Neuronal stem cell (in vitro differentiated cells): ENCODE data around the gene ACSS3.
A peak's percentile ranks its signal among the peaks of the same experiment; 100 is the strongest.
"Not testable (repeated sequence)": the region's sequence is repeated elsewhere in the genome, so short reads cannot be mapped to it uniquely, and the experiment has no call there.

Source experiments
- DNase-seq: peaks from one replicate; pipeline ENCODE4 v3.0.0-alpha.2; 2013; ENCODE audit warnings: low spot score
- H2AFZ ChIP-seq: one replicate; pipeline ENCODE4 v1.6.1; 2013; ENCODE audit warnings: mild to moderate bottlenecking, low read length, inconsistent platforms
- H2AK5ac ChIP-seq: 2 replicates; pipeline ENCODE4 v1.6.1; 2013; ENCODE audit warnings: low read depth, mild to moderate bottlenecking, inconsistent platforms, low read length, moderate library complexity, mixed read lengths
- H2BK120ac ChIP-seq: 2 replicates; pipeline ENCODE4 v1.6.1; 2013; ENCODE audit warnings: low read depth, mild to moderate bottlenecking, inconsistent platforms, low read length, moderate library complexity, mixed read lengths
- H2BK12ac ChIP-seq: one replicate; pipeline ENCODE4 v1.6.1; 2013; ENCODE audit warnings: low read length, inconsistent platforms
- H2BK15ac ChIP-seq: 2 replicates; pipeline ENCODE4 v1.6.1; 2013; ENCODE audit warnings: mild to moderate bottlenecking, low read length, inconsistent platforms, mixed read lengths
- H2BK5ac ChIP-seq: one replicate; pipeline ENCODE4 v1.6.1; 2013; ENCODE audit warnings: inconsistent platforms, mild to moderate bottlenecking, low read length, moderate library complexity
- H3K14ac ChIP-seq: one replicate; pipeline ENCODE4 v1.6.1; 2013; ENCODE audit warnings: low read length, inconsistent platforms
- H3K18ac ChIP-seq: 2 replicates; pipeline ENCODE4 v1.6.1; 2013; ENCODE audit warnings: low read length, inconsistent platforms
- H3K23ac ChIP-seq: 2 replicates; pipeline ENCODE4 v1.6.1; 2013; ENCODE audit warnings: low read depth, mild to moderate bottlenecking, mixed read lengths, low read length, inconsistent platforms; ENCODE audit not compliant: poor library complexity
- H3K27ac ChIP-seq: replicated peaks from 3 replicates; pipeline ENCODE4 v1.5.1; 2013; ENCODE audit warnings: low read length, inconsistent platforms
- H3K27me3 ChIP-seq, 3 experiments: 2 replicates each; pipeline ENCODE4 v1.6.1; 2013; ENCODE audit warnings: low read length in 3 of 3, mild to moderate bottlenecking in 2 of 3, inconsistent platforms in 1 of 3, low read depth in 1 of 3, mixed read lengths in 1 of 3, moderate library complexity in 1 of 3; ENCODE audit not compliant: control insufficient read depth in 3 of 3, insufficient read depth in 3 of 3
- H3K36me3 ChIP-seq, 2 donors: replicated peaks in 1 of 2; 2 replicates each; pipeline ENCODE4 v1.6.1; 2013; ENCODE audit warnings: low read length in 2 of 2; ENCODE audit not compliant: control insufficient read depth in 2 of 2, insufficient read depth in 2 of 2
- H3K4ac ChIP-seq: 2 replicates; pipeline ENCODE4 v1.6.1; 2013; ENCODE audit warnings: inconsistent platforms, mild to moderate bottlenecking, low read length, moderate library complexity
- H3K4me1 ChIP-seq, 2 donors: 1 replicate in 1 of 2; 2 replicates in 1 of 2; pipeline ENCODE4 v1.6.1; 2013; ENCODE audit warnings: low read length in 2 of 2, low read depth in 1 of 2; ENCODE audit not compliant: control insufficient read depth in 2 of 2, insufficient read depth in 1 of 2
- H3K4me2 ChIP-seq: one replicate; pipeline ENCODE4 v1.6.1; 2013; ENCODE audit warnings: mild to moderate bottlenecking, low read length, inconsistent platforms; ENCODE audit not compliant: insufficient read depth, poor library complexity, severe bottlenecking
- H3K4me3 ChIP-seq, 2 donors: 2 replicates each; pipeline ENCODE4 v1.5.1; 2013; ENCODE audit warnings: low read length in 2 of 2, mild to moderate bottlenecking in 2 of 2, inconsistent platforms in 1 of 2, moderate library complexity in 1 of 2
- H3K79me1 ChIP-seq: one replicate; pipeline ENCODE4 v1.6.1; 2013; ENCODE audit warnings: low read depth, mild to moderate bottlenecking, inconsistent platforms, low read length, moderate library complexity
- H3K9ac ChIP-seq: one replicate; pipeline ENCODE4 v1.6.1; 2013; ENCODE audit warnings: mild to moderate bottlenecking, low read depth, low read length, inconsistent platforms; ENCODE audit not compliant: poor library complexity
- H3K9me3 ChIP-seq, 2 donors: replicated peaks in 1 of 2; 2 replicates each; pipeline versions ENCODE3 to v1.6.1; 2013; ENCODE audit warnings: low read length in 2 of 2, mild to moderate bottlenecking in 2 of 2, inconsistent platforms in 1 of 2, low read depth in 1 of 2, mixed read lengths in 1 of 2, moderate library complexity in 1 of 2; ENCODE audit not compliant: control insufficient read depth in 2 of 2, insufficient read depth in 1 of 2
- H4K8ac ChIP-seq: one replicate; pipeline ENCODE4 v1.6.1; 2013; ENCODE audit warnings: low read depth, mild to moderate bottlenecking, inconsistent platforms, low read length, moderate library complexity
- H4K91ac ChIP-seq: one replicate; pipeline ENCODE4 v1.6.1; 2013; ENCODE audit warnings: low read length, low read depth, mild to moderate bottlenecking, inconsistent platforms; ENCODE audit not compliant: poor library complexity
- WGBS, 2 donors: extraction: QIAGEN DNeasy Blood & Tissue Kit; methylation state at CpG; one replicate each; pipeline ENCODE4 v1.1.7; 2013; ENCODE audit warnings: missing lambda C conversion rate in 2 of 2, mixed read lengths in 1 of 2; ENCODE audit not compliant: insufficient read length in 2 of 2, insufficient replicate concordance in 1 of 2; ENCODE audit errors: extremely low coverage in 2 of 2; 5-methylcytosine and 5-hydroxymethylcytosine counted together

Gene ACSS3

GRCh38 chr12:81208187-81208911 lies 130.5 kb downstream of the ACSS3 start:
- Histone ChIP-seq H2BK120ac (no peak overlapping the region), H3K27ac (no peak overlapping the region), H3K36me3 (no peaks in the 10 kb centered on the region), H3K4me3 (no peak overlapping the region), H4K91ac (no peak overlapping the region), H3K4me1 (peaks cover 10 to 54% of the 10 kb centered on the region in 2 donors), H3K27me3 (no peaks in the 10 kb centered on the region), H2BK5ac (no peak overlapping the region), H3K9ac (no peak overlapping the region), H3K9me3 (no peaks in the 10 kb centered on the region), H3K4me2 (no peak overlapping the region), H2AK5ac (no peak overlapping the region), H3K14ac (no peak overlapping the region), H2BK12ac (no peak overlapping the region), H2BK15ac (no peak overlapping the region), H3K79me1 (no peaks in the 10 kb centered on the region), H3K4ac (no peak overlapping the region), H4K8ac (no peak overlapping the region), H2AFZ (peak overlapping the region; percentile 63), H3K18ac (no peak overlapping the region), H3K23ac (no peak overlapping the region)
- no peak for DNase-seq
- no CpG with 5 or more reads among the region's 9 CpGs for WGBS, 2 donors

GRCh38 chr12:81209012-81209411 lies 131.1 kb downstream of the ACSS3 start:
- H4K8ac ChIP-seq: no peak overlapping the region
- H2BK120ac ChIP-seq: no peak overlapping the region
- H3K9me3 ChIP-seq: no peaks in the 10 kb centered on the region
- H4K91ac ChIP-seq: no peak overlapping the region
- H3K27me3 ChIP-seq: no peaks in the 10 kb centered on the region
- H2BK15ac ChIP-seq: no peak overlapping the region
- H3K27ac ChIP-seq: no peak overlapping the region
- no peak overlapping the region for H2BK5ac ChIP-seq
- no peak overlapping the region for H3K4ac ChIP-seq
- no peaks in the 10 kb centered on the region for H3K36me3 ChIP-seq
- no peak overlapping the region for H2BK12ac ChIP-seq
- H3K4me1 ChIP-seq: peaks cover 10 to 54% of the 10 kb centered on the region in 2 donors
- H3K4me3 ChIP-seq: no peak overlapping the region
- no peak overlapping the region for H3K14ac ChIP-seq
- H2AK5ac ChIP-seq: no peak overlapping the region
- no peaks in the 10 kb centered on the region for H3K79me1 ChIP-seq
- H2AFZ ChIP-seq: peak overlapping the region; percentile 63
- H3K23ac ChIP-seq: no peak overlapping the region
- no peak overlapping the region for H3K9ac ChIP-seq
- no peak overlapping the region for H3K18ac ChIP-seq
- no peak overlapping the region for H3K4me2 ChIP-seq
- DNase-seq: no peak

GRCh38 chr12:81209772-81210225 lies 131.9 kb downstream of the ACSS3 start:
- H3K9ac ChIP-seq, H3K27ac ChIP-seq, H2BK5ac ChIP-seq, H3K23ac ChIP-seq, DNase-seq, H4K8ac ChIP-seq, H3K4ac ChIP-seq, H3K18ac ChIP-seq, H2AK5ac ChIP-seq, H2AFZ ChIP-seq, H2BK120ac ChIP-seq, H3K9me3 ChIP-seq, H2BK15ac ChIP-seq, H3K36me3 ChIP-seq, H3K79me1 ChIP-seq, H3K14ac ChIP-seq, H4K91ac ChIP-seq, H3K4me2 ChIP-seq, H3K27me3 ChIP-seq, H2BK12ac ChIP-seq, H3K4me3 ChIP-seq: not testable (repeated sequence)
- H3K4me1 ChIP-seq: peaks cover 10 to 54% of the 10 kb centered on the region in 2 donors
- no CpG with 5 or more reads among the region's 2 CpGs for WGBS, 2 donors

- Histone ChIP-seq H3K9ac (no peak overlapping the region), H3K23ac (no peak overlapping the region), H3K27ac (no peak overlapping the region), H2BK15ac (no peak overlapping the region), H2BK120ac (no peak overlapping the region), H4K8ac (no peak overlapping the region), H4K91ac (no peak overlapping the region), H3K9me3 (no peaks in the 10 kb centered on the region), H3K4ac (no peak overlapping the region), H3K27me3 (no peaks in the 10 kb centered on the region), H3K18ac (no peak overlapping the region), H2BK12ac (no peak overlapping the region), H2AK5ac (no peak overlapping the region), H3K4me3 (no peak overlapping the region), H2AFZ (no peak overlapping the region), H3K4me1 (peaks cover 8 to 43% of the 10 kb centered on the region in 2 donors), H3K14ac (no peak overlapping the region), H3K4me2 (no peak overlapping the region), H3K36me3 (no peaks in the 10 kb centered on the region), H2BK5ac (no peak overlapping the region), H3K79me1 (no peaks in the 10 kb centered on the region)
- no peak for DNase-seq
- no CpG with 5 or more reads among the region's 1 CpG for WGBS, 2 donors
Observed at GRCh38 chr12:81211306-81211705, 133.4 kb downstream of the ACSS3 start.
